Measurements from ENCODE around the gene C14orf180.
"Not testable (repeated sequence)": the region's sequence is repeated elsewhere in the genome, so short reads cannot be mapped to it uniquely, and the experiment has no call there.

Gene C14orf180

GRCh38 chr14:104578321-104578720 is 1.2 kb upstream of the C14orf180 start:
- no peak for DNase-seq (ENCODE audit: low read depth)

GRCh38 chr14:104579939-104580338 is 375 bp downstream of the C14orf180 start:
- not testable (repeated sequence) for DNase-seq (ENCODE audit: low read depth)

- DNase-seq (ENCODE audit: low read depth), result no peak
Measured at GRCh38 chr14:104580961-104581360, 1.4 kb downstream of the C14orf180 start.

GRCh38 chr14:104581521-104581920 is 2.0 kb downstream of the C14orf180 start:
- DNase-seq (ENCODE audit: low read depth), result no peak

GRCh38 chr14:104582005-104582404 is 2.4 kb downstream of the C14orf180 start:
- no peak for DNase-seq (ENCODE audit: low read depth)

GRCh38 chr14:104582662-104583061 is 3.1 kb downstream of the C14orf180 start:
- no peak for DNase-seq (ENCODE audit: low read depth)

- DNase-seq (ENCODE audit: low read depth), result no peak
Measured at GRCh38 chr14:104583424-104584306, 4.1 kb downstream of the C14orf180 start.

GRCh38 chr14:104584557-104584956 is 5.0 kb downstream of the C14orf180 start:
- no peak for DNase-seq (ENCODE audit: low read depth)

- no peak for DNase-seq (ENCODE audit: low read depth)
Measured at GRCh38 chr14:104585966-104586697, 6.6 kb downstream of the C14orf180 start.

- DNase-seq (ENCODE audit: low read depth), result no peak
Measured at GRCh38 chr14:104586832-104587620, 7.5 kb downstream of the C14orf180 start.

GRCh38 chr14:104587641-104588040 is 8.1 kb downstream of the C14orf180 start:
- no peak for DNase-seq (ENCODE audit: low read depth)

- DNase-seq (ENCODE audit: low read depth), result no peak
Measured at GRCh38 chr14:104588066-104588857, 8.7 kb downstream of the C14orf180 start.

GRCh38 chr14:104589338-104590195 is 10.0 kb downstream of the C14orf180 start:
- DNase-seq (ENCODE audit: low read depth), result no peak

GRCh38 chr14:104590240-104590965 is 10.8 kb downstream of the C14orf180 start:
- no peak for DNase-seq (ENCODE audit: low read depth)

GRCh38 chr14:104591031-104591430 is 11.5 kb downstream of the C14orf180 start:
- DNase-seq (ENCODE audit: low read depth), result no peak

GRCh38 chr14:104591506-104592291 is 12.1 kb downstream of the C14orf180 start:
- DNase-seq (ENCODE audit: low read depth), result no peak

GRCh38 chr14:104592292-104592672 is 12.7 kb downstream of the C14orf180 start:
- no peak for DNase-seq (ENCODE audit: low read depth)

- no peak for DNase-seq (ENCODE audit: low read depth)
Measured at GRCh38 chr14:104592785-104593184, 13.2 kb downstream of the C14orf180 start.

GRCh38 chr14:104593241-104593701 is 13.7 kb downstream of the C14orf180 start:
- DNase-seq (ENCODE audit: low read depth), result no peak
